Measurements from ENCODE around the gene ISYNA1. TPM values are rescaled to one million over a fixed set of nuclear protein-coding genes. Genes with fewer than 3 reads are reported as not detected.
A peak's percentile ranks its signal among the peaks of the same experiment; 100 is the strongest.

ISYNA1 gene
- total and polyA plus RNA-seq, 2 of the 13 experiments (the other 11 are each of a cell fraction or from before 2014, with no cell fraction given) = 29.6 to 48.5 TPM

GRCh38 chr19:18396471-18397241, 41.3 kb downstream of the ISYNA1 start (continued):
- TF ChIP-seq ATF2 (CRISPR knock-in tag; IDR thresholded peaks at IDR 0.05) (no peak), CENPT (CRISPR knock-in tag; IDR thresholded peaks at IDR 0.05; ENCODE audit: low read depth) (no peak; the same call in 1 of the 2 replicates), POLR2AphosphoS2 (IDR thresholded peaks at IDR 0.05; ENCODE audit: low read depth, low read length) (no peak), ZFP82 (CRISPR knock-in tag; IDR thresholded peaks at IDR 0.05; ENCODE audit: borderline replicate concordance) (no peak), CREB3 (CRISPR knock-in tag; IDR thresholded peaks at IDR 0.05) (no peak), FOSL1 (CRISPR knock-in tag; IDR thresholded peaks at IDR 0.05; ENCODE audit: borderline replicate concordance) (no peak), ZNF646 (CRISPR knock-in tag; IDR thresholded peaks at IDR 0.05) (no peak), TGIF2 (CRISPR knock-in tag; IDR thresholded peaks at IDR 0.05) (no peak), ZNF468 (CRISPR knock-in tag; IDR thresholded peaks at IDR 0.05) (no peak), SATB2 (CRISPR knock-in tag; IDR thresholded peaks at IDR 0.05) (no peak), NCOR1 (IDR thresholded peaks at IDR 0.05; ENCODE audit: borderline replicate concordance, low read length) (no peak), ZNF33B (CRISPR knock-in tag; IDR thresholded peaks at IDR 0.05) (no peak), ZNF839 (CRISPR knock-in tag; IDR thresholded peaks at IDR 0.05; ENCODE audit: borderline replicate concordance) (no peak), AHR (CRISPR knock-in tag; IDR thresholded peaks at IDR 0.05) (peak; percentile 63; the same call in 1 of the 2 replicates), ZBED4 (CRISPR knock-in tag; IDR thresholded peaks at IDR 0.05; ENCODE audit: borderline replicate concordance) (no peak)
